ENCODE results near the gene SNAP29. TPM values are rescaled to one million over a fixed set of nuclear protein-coding genes. Genes with fewer than 3 reads are reported as not detected.

The SNAP29 gene
- total and polyA plus RNA-seq, 9 of the 15 experiments (the other 6 are each of a cell fraction or from before 2014, with no cell fraction given), result 19.5 to 250 (median 75.9) TPM

DNA sequence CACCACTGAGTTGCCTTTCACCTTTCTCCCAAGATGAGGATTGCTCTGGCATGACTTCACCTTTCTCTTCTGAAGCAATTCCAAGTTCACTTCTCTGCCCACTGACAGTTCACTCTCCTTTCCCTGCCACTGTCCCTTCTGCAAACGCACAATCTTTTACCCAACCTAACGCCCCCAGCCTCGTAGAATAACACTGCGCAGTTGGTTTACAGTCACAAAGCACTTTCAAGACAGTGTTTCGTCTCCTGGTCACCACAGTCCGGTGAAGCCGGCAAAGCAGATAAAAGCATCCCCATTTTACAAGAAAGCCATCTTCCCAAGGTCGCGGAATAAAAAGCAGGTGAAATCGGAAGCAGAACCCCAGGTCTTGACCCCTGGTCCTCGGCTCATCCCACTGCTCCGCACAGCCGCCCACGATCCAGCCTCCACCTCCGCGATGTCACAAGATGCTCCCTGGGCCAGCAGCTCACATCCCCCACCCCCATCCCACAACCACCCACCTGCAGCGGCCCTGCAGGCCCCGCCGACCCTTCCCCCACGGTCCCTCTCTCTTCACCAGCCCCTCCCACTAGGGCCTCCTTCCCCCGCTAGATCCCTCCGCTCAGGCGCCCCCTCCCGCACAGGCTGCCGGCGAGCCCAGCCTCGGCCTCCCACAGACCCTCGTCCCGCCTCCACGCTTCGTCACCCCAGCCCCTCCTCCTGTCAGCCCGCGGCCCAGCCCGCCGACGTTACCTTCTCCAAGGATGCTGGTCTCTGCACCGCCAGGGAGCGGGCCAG, 781 bp upstream of the SNAP29 start:
- TSS peak; percentile 60 for BruUV-seq (replicated peaks)
- intact Hi-C loops (cut with micrococcal nuclease) (loop anchor here (2.0 to 10.0 kb wide), 4 partner anchors 17 to 797 kb away; partner anchors contain the start of genes CRKL and THAP7), in situ Hi-C loops (cut with MboI) (no loop called here)
- ATAC-seq (peak; percentile 82), DNase-seq (ENCODE audit: extremely low read depth in 1 of 4, low spot score in 3 of 4) (peak; percentile 99 to 100 (median 100)), FAIRE-seq (no peak)
- CTCF ChIA-PET (ENCODE audit: low intra/inter-chr PET ratio), result interaction anchor here (1.0 to 1.4 kb wide), 3 partner anchors 27 to 124 kb away, joined by 3 to 4 read pairs (median 3); partner anchors contain the start of gene LZTR1
- H3K9ac ChIP-seq (ENCODE audit: insufficient read depth in 1 of 2, low read depth in 2 of 2, low read length in 2 of 2), result peak overlapping the region; percentile 84 to 93
- POLR2A ChIA-PET, result interaction anchor here (0.6 to 11.8 kb wide), 10 partner anchors 9 to 750 kb away, joined by 3 to 172 read pairs (median 7); no protein-coding TSS in a partner anchor
- H3K36me3 ChIP-seq (ENCODE audit: control insufficient read depth, insufficient read depth, low read length), result peaks cover 21% of the 10 kb centered on the region; the same call in 2 of the 3 replicates
- H3K4me1 ChIP-seq (replicated peaks in 1 of 2; ENCODE audit: control insufficient read depth in 2 of 2, insufficient read depth in 2 of 2, low read length in 2 of 2), result peaks cover 53 to 78% of the 10 kb centered on the region in 2 experiments
- whole genome bisulfite sequencing (ENCODE audit: insufficient coverage, low coverage, missing lambda C conversion rate), result under 1% methylated on average over 37 of the region's 38 CpGs
- H3K4me3 ChIP-seq, result peak overlapping the region; percentile 57
- H3K4me2 ChIP-seq (ENCODE audit: insufficient read depth, low read length), result peak overlapping the region; percentile 93
- peaks cover 85% of the 10 kb centered on the region for H3K79me2 ChIP-seq (ENCODE audit: control insufficient read depth, insufficient read depth, low read length)
- H3K9me3 ChIP-seq (replicated peaks; ENCODE audit: control insufficient read depth, insufficient read depth, low read depth, low read length), result no peaks in the 10 kb centered on the region
- H3K9me1 ChIP-seq (ENCODE audit: control insufficient read depth, insufficient read depth, low read length), result no peaks in the 10 kb centered on the region
- peaks cover 34% of the 10 kb centered on the region for H4K20me1 ChIP-seq (replicated peaks; ENCODE audit: control insufficient read depth, insufficient read depth, low read length)
- H2AFZ ChIP-seq (ENCODE audit: low read depth, low read length), result peak overlapping the region; percentile 93
- H3K27me3 ChIP-seq (ENCODE audit: control insufficient read depth in 2 of 2, insufficient read depth in 2 of 2, low read length in 2 of 2), result no peaks in the 10 kb centered on the region
- H3K27ac ChIP-seq (ENCODE audit: extremely low read depth, low read depth, low read length), result peak overlapping the region; percentile 79
- TF ChIP-seq CHD1 (IDR thresholded peaks at IDR 0.05; ENCODE audit: low read length) (no peak), POLR2H (tag; IDR thresholded peaks at IDR 0.05; ENCODE audit: low read depth) (no peak), RNF2 (IDR thresholded peaks at IDR 0.05) (no peak), SLC30A9 (CRISPR knock-in tag; IDR thresholded peaks at IDR 0.05) (no peak), RFX7 (CRISPR knock-in tag; IDR thresholded peaks at IDR 0.05) (no peak), HDAC6 (IDR thresholded peaks at IDR 0.05; ENCODE audit: low read depth, low read length) (no peak), CREM (IDR thresholded peaks at IDR 0.05; ENCODE audit: low read depth) (no peak), BHLHE40 (IDR thresholded peaks at IDR 0.05; ENCODE audit: low read length) (0 out of 2 replicates have a peak, but pooled peaks have one; percentile 15), FIP1L1 (IDR thresholded peaks at IDR 0.05; ENCODE audit: low read depth, low read length, poor library complexity, severe bottlenecking) (no peak)
- TF ChIP-seq, protein P1, sequence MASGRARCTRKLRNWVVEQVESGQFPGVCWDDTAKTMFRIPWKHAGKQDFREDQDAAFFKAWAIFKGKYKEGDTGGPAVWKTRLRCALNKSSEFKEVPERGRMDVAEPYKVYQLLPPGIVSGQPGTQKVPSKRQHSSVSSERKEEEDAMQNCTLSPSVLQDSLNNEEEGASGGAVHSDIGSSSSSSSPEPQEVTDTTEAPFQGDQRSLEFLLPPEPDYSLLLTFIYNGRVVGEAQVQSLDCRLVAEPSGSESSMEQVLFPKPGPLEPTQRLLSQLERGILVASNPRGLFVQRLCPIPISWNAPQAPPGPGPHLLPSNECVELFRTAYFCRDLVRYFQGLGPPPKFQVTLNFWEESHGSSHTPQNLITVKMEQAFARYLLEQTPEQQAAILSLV (tag; IDR thresholded peaks at IDR 0.05), result no peak
- TF ChIP-seq, protein P2, sequence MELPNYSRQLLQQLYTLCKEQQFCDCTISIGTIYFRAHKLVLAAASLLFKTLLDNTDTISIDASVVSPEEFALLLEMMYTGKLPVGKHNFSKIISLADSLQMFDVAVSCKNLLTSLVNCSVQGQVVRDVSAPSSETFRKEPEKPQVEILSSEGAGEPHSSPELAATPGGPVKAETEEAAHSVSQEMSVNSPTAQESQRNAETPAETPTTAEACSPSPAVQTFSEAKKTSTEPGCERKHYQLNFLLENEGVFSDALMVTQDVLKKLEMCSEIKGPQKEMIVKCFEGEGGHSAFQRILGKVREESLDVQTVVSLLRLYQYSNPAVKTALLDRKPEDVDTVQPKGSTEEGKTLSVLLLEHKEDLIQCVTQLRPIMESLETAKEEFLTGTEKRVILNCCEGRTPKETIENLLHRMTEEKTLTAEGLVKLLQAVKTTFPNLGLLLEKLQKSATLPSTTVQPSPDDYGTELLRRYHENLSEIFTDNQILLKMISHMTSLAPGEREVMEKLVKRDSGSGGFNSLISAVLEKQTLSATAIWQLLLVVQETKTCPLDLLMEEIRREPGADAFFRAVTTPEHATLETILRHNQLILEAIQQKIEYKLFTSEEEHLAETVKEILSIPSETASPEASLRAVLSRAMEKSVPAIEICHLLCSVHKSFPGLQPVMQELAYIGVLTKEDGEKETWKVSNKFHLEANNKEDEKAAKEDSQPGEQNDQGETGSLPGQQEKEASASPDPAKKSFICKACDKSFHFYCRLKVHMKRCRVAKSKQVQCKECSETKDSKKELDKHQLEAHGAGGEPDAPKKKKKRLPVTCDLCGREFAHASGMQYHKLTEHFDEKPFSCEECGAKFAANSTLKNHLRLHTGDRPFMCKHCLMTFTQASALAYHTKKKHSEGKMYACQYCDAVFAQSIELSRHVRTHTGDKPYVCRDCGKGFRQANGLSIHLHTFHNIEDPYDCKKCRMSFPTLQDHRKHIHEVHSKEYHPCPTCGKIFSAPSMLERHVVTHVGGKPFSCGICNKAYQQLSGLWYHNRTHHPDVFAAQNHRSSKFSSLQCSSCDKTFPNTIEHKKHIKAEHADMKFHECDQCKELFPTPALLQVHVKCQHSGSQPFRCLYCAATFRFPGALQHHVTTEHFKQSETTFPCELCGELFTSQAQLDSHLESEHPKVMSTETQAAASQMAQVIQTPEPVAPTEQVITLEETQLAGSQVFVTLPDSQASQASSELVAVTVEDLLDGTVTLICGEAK (IDR thresholded peaks at IDR 0.05), result no peak
- TF ChIP-seq, protein P2 (CRISPR knock-in tag; IDR thresholded peaks at IDR 0.05), result no peak
